H9 (cell line): Measurements from ENCODE around the gene OSBP2. TPM values are rescaled to one million over a fixed set of nuclear protein-coding genes. Genes with fewer than 3 reads are reported as not detected.

Experiments
- DNase-seq: peaks from one replicate; pipeline ENCODE4 v3.0.0-alpha.2; 2017
- H2AFZ ChIP-seq: one replicate; pipeline ENCODE4 v1.6.1; 2013; ENCODE audit warnings: mild to moderate bottlenecking, low read length, control low read depth, moderate library complexity
- H2AK5ac ChIP-seq: 2 replicates; pipeline ENCODE4 v1.6.1; 2013; ENCODE audit warnings: low read length, control low read depth, mixed read lengths; ENCODE audit not compliant: insufficient read length
- H2BK120ac ChIP-seq: one replicate; pipeline ENCODE4 v1.6.1; 2013; ENCODE audit warnings: low read depth, mild to moderate bottlenecking, low read length, control low read depth, inconsistent platforms; ENCODE audit not compliant: poor library complexity, severe bottlenecking
- H2BK12ac ChIP-seq: 2 replicates; pipeline ENCODE4 v1.6.1; 2013; ENCODE audit warnings: low read length, control low read depth, mixed read lengths, low read depth; ENCODE audit not compliant: insufficient read length
- H2BK15ac ChIP-seq: 2 replicates; pipeline ENCODE4 v1.6.1; 2013; ENCODE audit warnings: low read depth, low read length, control low read depth
- H2BK20ac ChIP-seq: one replicate; pipeline ENCODE4 v1.6.1; 2013; ENCODE audit warnings: low read depth, mild to moderate bottlenecking, low read length, control low read depth, inconsistent platforms; ENCODE audit not compliant: poor library complexity, severe bottlenecking
- H2BK5ac ChIP-seq: 2 replicates; pipeline ENCODE4 v1.6.1; 2013; ENCODE audit warnings: low read length, control low read depth, mixed read lengths; ENCODE audit not compliant: insufficient read length
- H3K14ac ChIP-seq: 2 replicates; pipeline ENCODE4 v1.6.1; 2013; ENCODE audit warnings: low read length, control low read depth; ENCODE audit not compliant: insufficient read depth
- H3K18ac ChIP-seq: 2 replicates; pipeline ENCODE4 v1.6.1; 2013; ENCODE audit warnings: low read depth, mild to moderate bottlenecking, mixed read lengths, low read length, control low read depth; ENCODE audit not compliant: insufficient read length
- H3K23ac ChIP-seq: 2 replicates; pipeline ENCODE4 v1.6.1; 2013; ENCODE audit warnings: low read length, control low read depth, mixed read lengths, low read depth; ENCODE audit not compliant: insufficient read length
- H3K23me2 ChIP-seq: 2 replicates; pipeline ENCODE4 v1.6.1; 2013; ENCODE audit warnings: low read depth, mild to moderate bottlenecking, mixed read lengths, low read length, control low read depth; ENCODE audit not compliant: insufficient read length, poor library complexity, severe bottlenecking
- H3K27ac ChIP-seq: 2 replicates; pipeline ENCODE4 v1.5.1; 2013; ENCODE audit warnings: low read length, control low read depth, mixed read lengths, low read depth; ENCODE audit not compliant: insufficient read length
- H3K27me3 ChIP-seq: 2 replicates; pipeline ENCODE4 v1.6.1; 2013; ENCODE audit warnings: low read length, control low read depth, inconsistent platforms; ENCODE audit not compliant: insufficient read depth
- H3K4ac ChIP-seq: 2 replicates; pipeline ENCODE4 v1.6.1; 2013; ENCODE audit warnings: low read depth, mild to moderate bottlenecking, control low read depth, inconsistent platforms, low read length, moderate library complexity
- H3K4me1 ChIP-seq: 2 replicates; pipeline ENCODE4 v1.6.1; 2013; ENCODE audit warnings: low read length, control low read depth, inconsistent platforms; ENCODE audit not compliant: insufficient read depth
- H3K4me2 ChIP-seq: 2 replicates; pipeline ENCODE4 v1.6.1; 2013; ENCODE audit warnings: low read length, control low read depth, mixed read lengths; ENCODE audit not compliant: insufficient read length, insufficient read depth
- H3K56ac ChIP-seq: 2 replicates; pipeline ENCODE4 v1.6.1; 2013; ENCODE audit warnings: low read depth, mild to moderate bottlenecking, mixed read lengths, low read length, control low read depth; ENCODE audit not compliant: insufficient read length
- H3K79me1 ChIP-seq: 2 replicates; pipeline ENCODE4 v1.6.1; 2013; ENCODE audit warnings: low read depth, mild to moderate bottlenecking, moderate library complexity, low read length, control low read depth, inconsistent platforms; ENCODE audit not compliant: insufficient read depth, poor library complexity, severe bottlenecking
- H3K79me2 ChIP-seq: 2 replicates; pipeline ENCODE4 v1.6.1; 2013; ENCODE audit warnings: low read length, control low read depth, inconsistent platforms; ENCODE audit not compliant: insufficient read depth
- H3K9ac ChIP-seq: 2 replicates; pipeline ENCODE4 v1.6.1; 2013; ENCODE audit warnings: low read length, control low read depth, mixed read lengths; ENCODE audit not compliant: insufficient read length; ENCODE audit errors: extremely low read depth
- H3K9me3 ChIP-seq: one replicate; pipeline ENCODE4 v1.6.1; 2013; ENCODE audit warnings: low read depth, low read length, inconsistent platforms; ENCODE audit not compliant: control insufficient read depth
- H3T11ph ChIP-seq: one replicate; pipeline ENCODE4 v1.6.1; 2013; ENCODE audit warnings: mild to moderate bottlenecking, low read length, control low read depth, inconsistent platforms
- H4K20me1 ChIP-seq: one replicate; pipeline ENCODE4 v1.6.1; 2013; ENCODE audit not compliant: control insufficient read depth, insufficient read length, insufficient read depth
- H4K5ac ChIP-seq: 2 replicates; pipeline ENCODE4 v1.6.1; 2013; ENCODE audit warnings: low read depth, mild to moderate bottlenecking, mixed read lengths, low read length, control low read depth; ENCODE audit not compliant: insufficient read length
- H4K8ac ChIP-seq: replicated peaks from 2 replicates; pipeline ENCODE4 v1.6.1; 2013; ENCODE audit warnings: low read length, control low read depth, mixed read lengths, low read depth; ENCODE audit not compliant: insufficient read length
- H4K91ac ChIP-seq: 2 replicates; pipeline ENCODE4 v1.6.1; 2013; ENCODE audit warnings: low read depth, mild to moderate bottlenecking, moderate library complexity, mixed read lengths, low read length, control low read depth; ENCODE audit not compliant: insufficient read length
- H3K27ac Mint-ChIP-seq, 3 experiments: 2 replicates in 2 of 3; 3 replicates in 1 of 3; pipeline ENCODE4 v1.8.0; 2020 to 2021; ENCODE audit warnings: mixed read lengths in 3 of 3, mild to moderate bottlenecking in 1 of 3, moderate library complexity in 1 of 3
- H3K27me3 Mint-ChIP-seq: 2 replicates; pipeline ENCODE4 v1.8.0; 2021; ENCODE audit warnings: low read depth, mild to moderate bottlenecking, moderate library complexity, mixed read lengths
- H3K36me3 Mint-ChIP-seq, 3 experiments: 2 replicates in 2 of 3; 3 replicates in 1 of 3; pipeline ENCODE4 v1.8.0; 2020 to 2021; ENCODE audit warnings: low read depth in 3 of 3, mixed read lengths in 3 of 3; ENCODE audit not compliant: insufficient read depth in 1 of 3
- H3K4me1 Mint-ChIP-seq, 2 experiments: 2 replicates each; pipeline ENCODE4 v1.8.0; 2020; ENCODE audit warnings: mixed read lengths in 2 of 2
- H3K4me3 Mint-ChIP-seq, 2 experiments: 2 replicates in 1 of 2; 3 replicates in 1 of 2; pipeline ENCODE4 v1.8.0; 2020 to 2021; ENCODE audit warnings: mild to moderate bottlenecking in 2 of 2, mixed read lengths in 2 of 2, moderate library complexity in 1 of 2
- H3K9me3 Mint-ChIP-seq, 2 experiments: 2 replicates in 1 of 2; 3 replicates in 1 of 2; pipeline ENCODE4 v1.8.0; 2020; ENCODE audit warnings: mild to moderate bottlenecking in 2 of 2, mixed read lengths in 2 of 2, moderate library complexity in 1 of 2
- CTCF ChIP-seq: fragments of 200-600 bp; sonication (generic); conservative IDR thresholded peaks from 3 replicates; pipeline ENCODE4 v1.8.0; 2021; ENCODE audit warnings: antibody characterized with exemption, mild to moderate bottlenecking
- WGBS: extraction: QIAGEN DNeasy Blood & Tissue Kit; methylation state at CpG from one replicate; pipeline ENCODE4 v1.1.7; 2013; ENCODE audit warnings: missing lambda C conversion rate, low lambda C conversion rate, mixed read lengths; ENCODE audit not compliant: insufficient read length; ENCODE audit errors: extremely low coverage; 5-methylcytosine and 5-hydroxymethylcytosine counted together
- total RNA-seq: library from RNA; stranded (reverse); gene quantifications from 2 replicates; pipeline ENCODE4 v1.2.1, GENCODE V29; 2021

Gene OSBP2
- total RNA-seq, 1 experiment from 2014 or later: 3.4 TPM

GRCh38 chr22:30945653-30946052 lies 251.0 kb downstream of the OSBP2 start:
- H3K9me3 Mint-ChIP-seq: no peaks in the 10 kb centered on the region
- Histone ChIP-seq H3K27me3 (no peaks in the 10 kb centered on the region), H2BK120ac (no peak overlapping the region), H3K4ac (no peak overlapping the region), H3K27ac (no peak overlapping the region), H3K9ac (no peak overlapping the region), H2BK15ac (no peak overlapping the region), H4K8ac (no peak overlapping the region), H4K91ac (no peak overlapping the region), H3K4me2 (no peak overlapping the region), H3K4me1 (no peaks in the 10 kb centered on the region), H2BK12ac (no peak overlapping the region), H2BK5ac (no peak overlapping the region), H3K23ac (no peak overlapping the region), H2AK5ac (no peak overlapping the region), H3K14ac (no peak overlapping the region), H3K79me1 (no peaks in the 10 kb centered on the region), H3K9me3 (no peaks in the 10 kb centered on the region), H2BK20ac (no peak overlapping the region), H3K23me2 (no peaks in the 10 kb centered on the region), H3K79me2 (no peaks in the 10 kb centered on the region), H3K18ac (no peak overlapping the region), H4K5ac (no peak overlapping the region), H2AFZ (no peak overlapping the region), H3K56ac (no peak overlapping the region), H4K20me1 (no peaks in the 10 kb centered on the region), H3T11ph (no peak overlapping the region)
- no peaks in the 10 kb centered on the region for H3K27me3 Mint-ChIP-seq
- TF ChIP-seq CTCF: no peak
- no peaks in the 10 kb centered on the region for H3K4me1 Mint-ChIP-seq
- no peak for DNase-seq
- H3K4me3 Mint-ChIP-seq: no peak overlapping the region
- no peak overlapping the region for H3K27ac Mint-ChIP-seq
- peaks cover 53 to 84% (median 78%) of the 10 kb centered on the region in 3 experiments for H3K36me3 Mint-ChIP-seq
- no CpG with 5 or more reads among the region's 2 CpGs for WGBS
